Ishikawa (cell line): ENCODE measurements around the gene BTBD2.

Source experiments
- EGR1 ChIP-seq: IDR thresholded peaks from 2 replicates; pipeline ENCODE4 v1.6.1; 2012
- EP300 ChIP-seq: IDR thresholded peaks from 2 replicates; pipeline ENCODE4 v1.6.1; 2012; ENCODE audit warnings: borderline replicate concordance
- FOXM1 ChIP-seq: IDR thresholded peaks from 2 replicates; pipeline ENCODE4 v1.6.1; 2012; ENCODE audit warnings: low read depth, borderline replicate concordance
- RAD21 ChIP-seq: IDR thresholded peaks from 2 replicates; pipeline ENCODE4 v1.6.1; 2012; ENCODE audit warnings: low read depth
- TEAD4 ChIP-seq: IDR thresholded peaks from 2 replicates; pipeline ENCODE4 v1.6.1; 2012
- YY1 ChIP-seq: IDR thresholded peaks from 2 replicates; pipeline ENCODE4 v1.6.1; 2012; ENCODE audit warnings: low read depth
- TF ChIP-seq, protein P1 (sequence below): IDR thresholded peaks from 2 replicates; pipeline ENCODE4 v1.6.1; 2012

- no peak for TF ChIP-seq YY1
- no peak for TF ChIP-seq EP300
- no peak for TF ChIP-seq FOXM1
- TF ChIP-seq RAD21, result no peak
- no peak for TF ChIP-seq TEAD4
- no peak for TF ChIP-seq EGR1
- TF ChIP-seq, protein P1, sequence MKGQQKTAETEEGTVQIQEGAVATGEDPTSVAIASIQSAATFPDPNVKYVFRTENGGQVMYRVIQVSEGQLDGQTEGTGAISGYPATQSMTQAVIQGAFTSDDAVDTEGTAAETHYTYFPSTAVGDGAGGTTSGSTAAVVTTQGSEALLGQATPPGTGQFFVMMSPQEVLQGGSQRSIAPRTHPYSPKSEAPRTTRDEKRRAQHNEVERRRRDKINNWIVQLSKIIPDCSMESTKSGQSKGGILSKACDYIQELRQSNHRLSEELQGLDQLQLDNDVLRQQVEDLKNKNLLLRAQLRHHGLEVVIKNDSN, result no peak
Measured at GRCh38 chr19:1950640-1951039, 64.9 kb downstream of the BTBD2 start.
